ENCODE results near the gene HACL1.
"Not testable (repeated sequence)": the region's sequence is repeated elsewhere in the genome, so short reads cannot be mapped to it uniquely, and the experiment has no call there.

The HACL1 gene

GRCh38 chr3:15578289-15578867 lies 23.0 kb downstream of the HACL1 start:
- FAIRE-seq = no peak

- no peak for FAIRE-seq
Measured at GRCh38 chr3:15576475-15576874, 24.9 kb downstream of the HACL1 start.

GRCh38 chr3:15575446-15575845 lies 25.9 kb downstream of the HACL1 start:
- no peak for FAIRE-seq

- no peak for FAIRE-seq
Measured at GRCh38 chr3:15572138-15572537, 29.2 kb downstream of the HACL1 start.

GRCh38 chr3:15563190-15563589 lies 38.2 kb downstream of the HACL1 start:
- FAIRE-seq = no peak

- FAIRE-seq = no peak
Measured at GRCh38 chr3:15562560-15562959, 38.8 kb downstream of the HACL1 start.

- no peak for FAIRE-seq
Measured at GRCh38 chr3:15558581-15558980, 42.8 kb downstream of the HACL1 start.

GRCh38 chr3:15557511-15557946 lies 43.8 kb downstream of the HACL1 start:
- peak; percentile 60 for FAIRE-seq

- no peak for FAIRE-seq
Measured at GRCh38 chr3:15556512-15556911, 44.9 kb downstream of the HACL1 start.

- no peak for FAIRE-seq
Measured at GRCh38 chr3:15553749-15554148, 47.6 kb downstream of the HACL1 start.

- no peak for FAIRE-seq
Measured at GRCh38 chr3:15551902-15552301, 49.5 kb downstream of the HACL1 start.

- FAIRE-seq = no peak
Measured at GRCh38 chr3:15549846-15550245, 51.5 kb downstream of the HACL1 start.

GRCh38 chr3:15542614-15543013 lies 58.8 kb downstream of the HACL1 start:
- FAIRE-seq = no peak

GRCh38 chr3:15541371-15541770 lies 60.0 kb downstream of the HACL1 start:
- FAIRE-seq = no peak

GRCh38 chr3:15539066-15539465 lies 62.3 kb downstream of the HACL1 start:
- no peak for FAIRE-seq

- FAIRE-seq = no peak
Measured at GRCh38 chr3:15538345-15538744, 63.0 kb downstream of the HACL1 start.

GRCh38 chr3:15536856-15537255 lies 64.5 kb downstream of the HACL1 start:
- no peak for FAIRE-seq

- no peak for FAIRE-seq
Measured at GRCh38 chr3:15535732-15536131, 65.6 kb downstream of the HACL1 start.

GRCh38 chr3:15532614-15533013 lies 68.8 kb downstream of the HACL1 start:
- FAIRE-seq = not testable (repeated sequence)

- no peak for FAIRE-seq
Measured at GRCh38 chr3:15531346-15531745, 70.0 kb downstream of the HACL1 start.

- no peak for FAIRE-seq
Measured at GRCh38 chr3:15528854-15529537, 72.4 kb downstream of the HACL1 start.

GRCh38 chr3:15527031-15527459 lies 74.3 kb downstream of the HACL1 start:
- FAIRE-seq = no peak

GRCh38 chr3:15525790-15526189 lies 75.6 kb downstream of the HACL1 start:
- no peak for FAIRE-seq

- no peak for FAIRE-seq
Measured at GRCh38 chr3:15523660-15524417, 77.5 kb downstream of the HACL1 start.

Data from TTC549 (cell line).